HG02943 (cell line): ENCODE measurements around the gene ZNF487.
"Not testable (repeated sequence)": the region's sequence is repeated elsewhere in the genome, so short reads cannot be mapped to it uniquely, and the experiment has no call there.

Experiments used
- ATAC-seq: cut with Tn5 transposase; IDR thresholded peaks from one replicate; pipeline ENCODE4 v1.9.1; 2021; ENCODE audit warnings: mild to moderate bottlenecking, low read depth, moderate library complexity; ENCODE audit not compliant: unreplicated experiment

The ZNF487 gene

GRCh38 chr10:43403911-43404703 lies 32.8 kb upstream of the ZNF487 start:
- ATAC-seq: no peak

GRCh38 chr10:43404704-43405084 lies 32.2 kb upstream of the ZNF487 start:
- ATAC-seq: no peak

DNA sequence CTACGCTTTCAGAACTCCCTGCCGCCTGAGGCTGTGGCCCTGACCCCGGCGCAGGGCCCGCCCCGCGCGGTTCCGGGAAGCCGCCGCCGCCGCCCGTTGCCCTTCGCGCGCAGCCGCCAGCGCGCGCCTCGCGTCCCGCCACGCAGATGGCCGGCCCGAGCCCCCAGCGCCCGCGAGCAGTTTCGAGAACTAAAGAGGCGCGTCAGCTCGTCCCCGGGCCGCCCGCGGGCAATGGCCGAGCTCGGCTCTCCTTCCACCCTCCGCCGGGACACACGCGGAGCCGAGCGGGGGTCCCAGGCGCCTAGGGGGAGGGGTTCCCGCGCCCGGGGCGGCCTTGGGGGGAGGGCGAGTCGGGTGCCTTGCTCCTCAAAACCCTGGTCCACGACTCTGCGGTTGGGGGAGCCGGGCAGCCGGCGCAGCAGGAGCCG lies 29.7 kb upstream of the ZNF487 start:
- ATAC-seq: peak; percentile 32

DNA sequence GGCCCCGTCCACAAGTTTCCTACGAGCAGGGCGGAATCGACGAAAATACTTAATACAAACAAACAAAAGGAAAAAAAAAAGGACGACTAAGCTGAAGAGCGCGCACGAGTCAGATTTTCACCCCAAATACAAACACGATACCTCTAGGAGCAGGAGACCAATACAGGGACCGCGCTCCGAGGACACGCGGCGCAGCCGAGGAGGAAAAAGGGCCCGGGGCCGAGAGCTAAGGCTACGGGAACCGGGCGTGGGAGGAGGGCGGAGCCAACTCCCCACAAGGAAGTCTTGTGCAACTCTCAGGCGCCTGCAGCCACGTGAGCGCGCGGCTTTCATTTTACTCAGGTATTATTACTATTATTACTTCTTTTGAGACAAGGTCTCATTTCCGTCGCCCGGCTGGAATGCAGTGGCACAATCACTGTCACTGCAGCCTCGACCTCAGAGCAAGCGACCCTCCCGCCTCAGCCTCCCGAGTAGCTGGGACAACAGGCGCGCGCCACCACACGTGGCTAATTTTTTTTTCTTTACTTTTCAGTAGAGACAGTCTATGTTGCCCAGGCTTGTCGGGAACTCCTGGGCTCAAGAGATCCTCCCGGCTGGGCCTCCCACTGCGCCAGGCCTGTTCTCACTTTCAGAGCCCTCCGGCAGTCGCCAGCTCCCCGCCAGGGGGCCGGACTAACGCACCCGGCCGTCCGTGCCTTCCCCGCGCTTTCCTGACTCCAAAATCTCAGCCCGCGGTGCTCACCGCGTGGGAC lies 29.2 kb upstream of the ZNF487 start:
- ATAC-seq: peak; percentile 43

- peak; percentile 0 for ATAC-seq
Measured at GRCh38 chr10:43408331-43408709, 28.6 kb upstream of the ZNF487 start.

DNA sequence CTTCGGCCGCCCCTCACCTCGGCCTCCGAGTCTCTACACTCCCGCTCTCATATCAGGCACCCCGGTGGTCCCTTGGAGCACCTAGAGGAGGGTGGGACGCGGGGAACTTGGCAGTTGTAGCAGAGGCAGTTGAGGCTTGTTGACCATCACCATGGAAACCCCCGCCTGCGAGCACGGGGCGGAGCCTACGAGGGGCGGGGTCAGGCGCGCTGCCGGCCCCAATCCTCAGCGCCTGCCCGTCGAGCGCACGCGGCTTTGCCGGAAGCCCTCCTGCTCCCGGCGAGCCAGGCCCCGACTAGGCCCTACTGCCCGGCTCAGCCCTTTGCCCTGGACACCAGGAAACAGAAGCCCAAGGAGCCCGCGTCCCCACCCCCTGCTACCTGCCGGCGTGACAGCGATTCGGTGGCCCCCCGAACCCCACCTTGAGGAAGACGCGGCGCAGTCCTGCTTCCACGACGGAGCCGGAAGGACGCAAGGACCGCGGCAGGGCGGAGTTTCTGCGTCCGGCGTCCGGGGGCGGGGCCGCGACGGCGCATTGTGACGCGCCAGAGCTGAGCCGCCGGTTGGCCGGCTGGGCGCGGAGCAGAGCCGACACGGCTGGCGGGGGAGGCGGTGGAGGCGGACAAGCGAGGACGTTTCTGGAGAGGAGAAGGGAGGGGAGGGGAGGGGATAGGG lies 28.1 kb upstream of the ZNF487 start, which contains the start of gene HNRNPF:
Gene HNRNPF (minus strand): TSS at position 477 of the 675 bp plus-strand sequence. CDS start 21,302 bp downstream, outside the sequence.
- peak; percentile 63 for ATAC-seq

DNA sequence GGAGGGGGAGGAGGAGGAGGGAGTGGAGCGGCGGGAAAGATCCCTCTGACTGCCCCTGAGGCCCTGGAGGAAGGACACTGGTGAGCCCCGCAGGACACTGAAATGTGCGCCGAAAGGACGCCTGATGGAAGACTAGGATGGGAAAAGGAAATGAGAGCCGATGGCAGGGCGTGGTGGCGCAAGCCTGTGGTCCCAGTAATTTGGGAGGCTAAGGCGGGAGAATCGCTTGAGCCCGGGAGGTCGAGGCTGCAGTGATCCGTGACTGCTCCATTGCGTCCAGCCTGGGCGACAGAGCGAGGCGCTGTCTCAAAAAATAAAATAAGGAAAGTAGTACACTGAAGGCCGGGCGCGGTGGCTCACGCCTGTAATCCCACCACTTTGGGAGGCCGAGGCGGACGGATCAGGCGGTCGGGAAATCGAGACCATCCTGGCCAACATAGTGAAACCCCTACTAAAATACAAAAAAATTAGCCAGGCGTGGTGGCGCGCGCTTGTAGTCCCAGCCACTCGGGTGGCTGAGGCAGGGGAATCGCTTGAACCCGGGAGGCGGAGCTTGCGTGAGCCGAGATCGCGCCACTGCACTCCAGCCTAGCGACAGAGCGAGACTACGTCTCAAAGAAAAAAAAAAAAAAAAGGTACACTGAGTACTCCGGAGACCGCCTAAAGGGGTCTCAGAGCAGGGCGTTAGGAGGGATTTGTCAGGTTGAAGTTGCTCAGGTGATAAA lies 27.4 kb upstream of the ZNF487 start:
- no peak for ATAC-seq

GRCh38 chr10:43410345-43410744 lies 26.6 kb upstream of the ZNF487 start:
- no peak for ATAC-seq

DNA sequence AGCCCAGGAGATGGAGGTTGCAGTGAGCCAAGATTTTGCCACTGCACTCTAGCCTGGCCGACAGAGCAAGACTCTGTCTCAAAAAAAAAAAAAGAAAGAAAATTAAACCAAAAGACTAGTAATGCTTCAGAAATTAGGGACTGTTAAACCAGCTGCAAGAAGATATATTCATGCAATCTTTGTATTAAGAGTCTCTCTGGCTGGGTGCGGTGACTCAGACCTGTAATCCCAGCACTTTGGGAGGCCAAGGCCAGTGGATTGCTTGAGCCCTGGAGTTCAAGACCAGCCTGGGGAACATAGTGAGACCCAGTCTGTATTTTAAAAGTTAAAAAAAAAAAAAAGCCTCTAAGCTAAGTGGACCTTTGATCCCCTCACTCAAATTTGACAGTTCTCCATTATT lies 25.4 kb upstream of the ZNF487 start:
- no peak for ATAC-seq

DNA sequence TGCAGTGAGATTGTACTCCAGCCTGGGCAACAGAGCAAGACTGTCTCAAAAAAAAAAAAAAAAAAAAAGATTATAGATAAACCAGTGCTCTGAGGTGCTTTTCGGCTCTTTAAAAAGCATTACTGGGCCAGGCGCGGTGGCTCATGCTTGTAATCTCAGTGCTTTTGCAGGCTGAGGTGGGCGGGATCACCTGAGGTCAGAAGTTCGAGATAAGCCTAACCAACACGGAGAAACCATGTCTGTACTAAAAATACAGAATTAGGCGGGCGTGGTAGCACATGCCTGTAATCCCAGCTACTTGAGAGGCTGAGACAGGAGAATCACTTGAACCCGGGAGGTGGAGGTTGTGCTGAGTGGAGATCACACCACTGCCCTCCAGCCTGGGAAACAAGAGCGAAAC lies 21.4 kb upstream of the ZNF487 start:
- ATAC-seq: no peak

DNA sequence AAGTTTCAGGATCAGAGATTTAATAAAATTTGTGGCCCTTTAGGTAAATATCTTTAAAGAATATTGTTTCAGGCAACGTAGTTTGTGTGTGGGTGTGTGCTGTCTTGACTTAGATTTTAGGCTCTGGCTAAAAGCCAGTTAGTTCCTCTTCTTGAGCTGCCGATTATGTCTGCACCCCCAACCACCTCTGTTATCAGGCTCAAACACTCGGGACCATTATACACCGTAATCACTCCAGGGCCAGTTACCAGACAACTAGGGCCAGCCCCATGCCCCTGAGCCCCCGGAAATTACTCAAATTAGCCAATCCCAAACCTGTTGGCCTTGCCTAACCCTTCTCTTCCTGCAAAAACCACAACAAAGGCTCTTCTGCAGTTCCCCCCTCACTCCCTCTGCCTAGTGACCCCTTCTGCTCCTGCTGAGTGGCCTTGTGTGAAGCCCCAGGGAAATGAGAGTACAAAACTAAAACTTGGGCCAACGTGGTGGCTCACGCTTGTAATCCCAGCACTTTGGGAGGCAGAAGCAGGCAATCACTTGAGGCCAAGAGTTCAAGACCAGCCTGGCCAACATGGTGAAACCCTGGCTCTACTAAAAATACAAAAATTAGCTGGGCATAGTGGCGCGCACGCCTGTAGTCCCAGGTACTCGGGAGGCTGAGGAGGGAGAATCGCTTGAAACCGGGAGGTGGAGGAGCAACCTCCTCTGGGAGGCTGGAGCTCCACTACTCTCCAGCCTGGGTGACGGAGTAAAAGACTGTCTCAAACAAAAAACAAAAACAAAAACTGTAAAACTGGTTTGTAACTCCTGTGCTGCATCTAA lies 18.8 kb upstream of the ZNF487 start:
- ATAC-seq: no peak

GRCh38 chr10:43419997-43420368 lies 16.9 kb upstream of the ZNF487 start:
- no peak for ATAC-seq

DNA sequence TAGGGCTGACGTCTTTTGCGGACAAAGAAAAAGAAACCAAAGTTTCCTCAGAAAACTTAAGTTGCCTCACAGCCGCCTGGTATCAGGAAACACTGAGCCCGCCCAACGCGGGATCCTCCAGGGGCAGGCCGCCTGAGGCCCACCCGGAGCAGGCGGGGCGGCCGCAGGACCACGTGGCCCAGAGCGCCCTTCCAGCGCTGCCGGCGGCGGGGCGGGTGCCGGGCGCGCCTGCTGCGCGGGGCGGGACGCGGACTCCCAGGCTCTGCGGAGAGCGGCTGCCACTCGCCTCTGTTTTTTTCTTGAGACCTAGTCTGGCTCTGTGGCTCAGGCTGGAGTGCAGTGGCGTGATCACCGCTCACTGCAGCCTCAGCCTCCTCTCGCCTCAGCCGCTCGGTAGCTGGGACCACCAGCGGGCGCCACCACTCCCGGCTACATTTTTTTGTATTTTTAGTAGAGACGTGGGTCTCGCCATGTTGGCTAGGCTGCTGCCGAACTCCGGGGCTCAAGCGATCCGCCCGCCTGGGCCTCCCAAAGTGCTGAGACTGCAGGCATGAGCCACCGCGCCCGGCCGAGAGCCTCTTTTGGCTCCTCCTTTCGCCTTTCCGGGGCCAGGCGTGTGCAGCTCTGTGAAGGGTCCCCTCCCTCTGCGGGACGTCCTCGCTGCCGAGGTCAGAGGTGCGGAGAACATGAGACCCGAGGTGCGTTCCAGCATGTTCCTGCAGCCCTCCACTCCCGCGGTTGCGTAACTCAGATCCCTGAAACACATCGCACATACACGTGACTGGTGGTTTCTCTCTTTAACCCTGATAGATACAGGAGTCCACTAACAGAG lies 16.3 kb upstream of the ZNF487 start:
- peak; percentile 79 for ATAC-seq

- ATAC-seq: peak; percentile 5
Measured at GRCh38 chr10:43421201-43421507, 15.8 kb upstream of the ZNF487 start.

- ATAC-seq: no peak
Measured at GRCh38 chr10:43421519-43421918, 15.4 kb upstream of the ZNF487 start.

DNA sequence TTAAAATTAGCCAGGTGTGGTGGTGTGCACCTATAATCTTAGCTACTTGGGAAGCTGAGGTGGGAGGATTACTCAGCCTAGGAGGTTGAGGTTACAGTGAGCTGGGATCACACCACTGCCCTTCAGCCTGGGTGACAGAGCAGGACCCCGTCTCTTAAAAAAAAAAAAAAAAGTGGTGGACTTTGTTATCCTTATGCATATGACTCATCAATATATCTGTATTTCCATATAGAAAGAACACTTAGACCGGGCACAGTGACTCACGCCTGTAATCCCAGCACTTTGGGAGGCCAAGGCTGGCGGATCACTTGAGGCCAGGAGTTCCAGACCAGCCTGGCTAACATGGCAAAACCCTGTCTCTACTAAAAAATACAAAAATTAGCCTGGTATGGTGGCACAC lies 15.0 kb upstream of the ZNF487 start:
- not testable (repeated sequence) for ATAC-seq

- ATAC-seq: no peak
Measured at GRCh38 chr10:43424416-43424815, 12.5 kb upstream of the ZNF487 start.

DNA sequence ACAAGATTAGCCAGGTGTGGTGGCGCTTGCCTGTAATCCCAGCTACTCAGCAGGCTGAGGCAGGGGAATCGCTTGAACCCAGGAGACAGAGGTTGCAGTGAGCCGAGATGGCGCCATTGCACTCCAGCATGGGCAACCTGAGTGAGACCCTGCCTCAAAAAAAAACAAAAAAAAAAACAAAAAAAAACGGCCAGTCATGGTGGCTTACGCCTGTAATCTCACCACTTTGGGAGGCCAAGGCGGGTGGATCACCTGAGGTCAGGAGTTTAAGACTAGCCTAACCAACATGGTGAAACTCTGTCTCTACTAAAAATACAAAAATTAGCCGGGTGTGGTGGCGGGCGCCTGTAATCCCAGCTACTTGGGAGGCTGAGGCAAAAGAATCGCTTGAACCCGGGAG lies 10.4 kb upstream of the ZNF487 start:
- not testable (repeated sequence) for ATAC-seq

GRCh38 chr10:43427166-43427825 lies 9.6 kb upstream of the ZNF487 start:
- ATAC-seq: no peak
